Peyer's patch (tissue), 4 donors: Measurements from ENCODE around the gene NOTCH3. TPM values are rescaled to one million over a fixed set of nuclear protein-coding genes. Genes with fewer than 3 reads are reported as not detected.

Source experiments
- DNase-seq, 3 donors: peaks; one replicate each; pipeline ENCODE4 v3.0.0-alpha.2; 2017 to 2019
- H3K27ac ChIP-seq, 4 donors: fragments of 200-600 bp; sonication (generic); one replicate each; pipeline ENCODE4 v1.5.1; 2016 to 2019
- H3K27me3 ChIP-seq, 2 donors: fragments of 200-600 bp; sonication (generic); one replicate each; pipeline ENCODE4 v1.5.1; 2019
- H3K36me3 ChIP-seq, 3 donors: fragments of 200-600 bp; sonication (generic); one replicate each; pipeline ENCODE4 v1.5.1; 2016 to 2019
- H3K4me1 ChIP-seq, 4 donors: fragments of 200-600 bp; sonication (generic); one replicate each; pipeline ENCODE4 v1.5.1; 2016 to 2019
- H3K4me3 ChIP-seq, 4 donors: fragments of 200-600 bp; sonication (generic); 1 replicate in 3 of 4; 2 replicates in 1 of 4; pipeline ENCODE4 v1.5.1; 2016 to 2019; ENCODE audit warnings: mild to moderate bottlenecking in 1 of 4
- H3K9me3 ChIP-seq, 4 donors: fragments of 200-600 bp; sonication (generic); one replicate each; pipeline ENCODE4 v1.5.1; 2016 to 2019; ENCODE audit warnings: mild to moderate bottlenecking in 1 of 4
- CTCF ChIP-seq, 6 experiments: fragments of 450-650 bp in 4 of 6; fragments of 200-600 bp in 2 of 6; sonication (generic) in 1 of 6; IDR thresholded peaks; one replicate each; pipeline ENCODE4 v1.5.1; 2017 to 2019; ENCODE audit warnings: antibody characterized with exemption in 6 of 6, mild to moderate bottlenecking in 3 of 6, moderate library complexity in 1 of 6
- POLR2A ChIP-seq, 2 donors: fragments of 450-650 bp; IDR thresholded peaks; one replicate each; pipeline ENCODE4 v1.5.1; 2017; ENCODE audit warnings: antibody characterized with exemption in 2 of 2, mild to moderate bottlenecking in 2 of 2, moderate library complexity in 2 of 2
- total RNA-seq, 4 donors: library from RNA; depleted of rRNA; stranded (reverse); fragments of >200 nt; gene quantifications; one replicate each; pipeline ENCODE4 v1.1.0, GENCODE V29; 2016

Gene NOTCH3
- total RNA-seq, 4 donors from 2014 or later = 2.6 to 16.5 (median 8.9) TPM

- Histone ChIP-seq H3K27ac (no peak overlapping the region), H3K36me3 (peaks cover 0 to 88% (median 0%) of the 10 kb centered on the region in 3 donors), H3K9me3 (no peaks in the 10 kb centered on the region), H3K4me1 (peaks cover 0 to 21% (median 8%) of the 10 kb centered on the region in 4 donors), H3K27me3 (no peaks in the 10 kb centered on the region), H3K4me3 (no peak overlapping the region)
- no peak for DNase-seq
- no peak for TF ChIP-seq CTCF (IDR thresholded peaks at IDR 0.05)
- TF ChIP-seq POLR2A (IDR thresholded peaks at IDR 0.05) = no peak
Measured at GRCh38 chr19:15244106-15244803, 43.5 kb upstream of the NOTCH3 start.

- TF ChIP-seq POLR2A (IDR thresholded peaks at IDR 0.05) (no peak), CTCF (IDR thresholded peaks at IDR 0.05) (no peak)
- Histone ChIP-seq H3K4me1 (peaks cover 0 to 14% (median 6%) of the 10 kb centered on the region in 4 donors), H3K36me3 (peaks cover 0 to 97% (median 0%) of the 10 kb centered on the region in 3 donors), H3K4me3 (no peak overlapping the region), H3K9me3 (no peaks in the 10 kb centered on the region), H3K27me3 (no peaks in the 10 kb centered on the region), H3K27ac (no peak overlapping the region)
- no peak for DNase-seq
Measured at GRCh38 chr19:15243236-15243957, 42.6 kb upstream of the NOTCH3 start.

DNA sequence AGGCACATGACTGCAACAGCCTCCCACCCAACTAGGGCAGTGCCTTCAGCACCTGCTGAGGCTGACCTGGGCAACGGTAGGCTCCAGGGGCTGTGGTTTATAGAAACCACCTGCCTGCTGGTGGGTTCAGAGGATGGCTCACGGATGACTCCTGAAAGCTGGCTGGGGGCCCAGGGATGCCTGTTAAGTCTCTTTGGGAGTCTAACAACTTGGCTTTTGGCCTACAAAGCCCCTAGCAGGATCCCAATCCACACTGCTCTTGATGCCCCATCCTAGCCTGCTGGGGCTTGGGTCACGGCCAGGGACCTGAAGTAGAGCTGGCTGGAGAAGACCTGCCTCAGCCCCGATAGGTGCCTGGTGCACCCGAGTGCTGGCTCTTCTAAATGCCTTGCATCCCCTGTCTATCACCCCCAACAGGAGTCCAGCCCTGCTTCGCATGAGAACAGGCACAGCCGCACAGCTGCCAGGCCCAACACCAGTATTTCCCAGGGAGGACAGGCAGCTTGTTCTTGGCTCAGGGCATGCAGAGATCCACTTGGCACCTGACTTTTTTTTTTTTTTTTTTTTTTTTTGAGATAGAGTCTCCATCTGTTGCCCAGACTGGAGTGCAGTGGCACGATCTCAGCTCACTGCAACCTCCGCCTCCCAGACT is 40.6 kb upstream of the NOTCH3 start:
- no peaks in the 10 kb centered on the region for H3K27me3 ChIP-seq
- DNase-seq = no peak
- H3K4me1 ChIP-seq = no peaks in the 10 kb centered on the region
- H3K36me3 ChIP-seq = peaks cover 0 to 99% (median 0%) of the 10 kb centered on the region in 3 donors
- H3K4me3 ChIP-seq = no peak overlapping the region
- no peaks in the 10 kb centered on the region for H3K9me3 ChIP-seq
- TF ChIP-seq POLR2A (IDR thresholded peaks at IDR 0.05) = no peak
- no peak for TF ChIP-seq CTCF (IDR thresholded peaks at IDR 0.05)
- H3K27ac ChIP-seq = no peak overlapping the region

DNA sequence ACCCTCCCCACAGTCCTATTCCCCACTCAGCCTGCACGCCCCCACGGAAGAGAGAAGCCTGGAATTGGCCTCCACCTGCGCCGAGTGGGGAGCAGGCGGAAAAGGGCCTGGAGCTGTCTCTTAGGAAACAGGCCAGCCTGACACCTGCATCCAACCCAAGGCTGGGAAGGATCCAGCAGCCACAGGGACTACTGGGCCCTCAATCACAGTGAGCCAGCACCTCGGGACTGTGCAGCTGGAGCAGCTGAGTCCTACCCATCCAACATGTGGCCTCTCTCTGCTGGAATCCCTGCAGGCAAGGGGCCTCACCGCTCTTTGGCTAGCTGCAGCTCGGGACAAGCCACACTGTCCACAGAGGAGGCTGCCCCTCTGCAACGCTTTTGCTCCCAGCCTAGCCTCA is 39.7 kb upstream of the NOTCH3 start:
- Histone ChIP-seq H3K4me3 (no peak overlapping the region), H3K9me3 (no peaks in the 10 kb centered on the region), H3K27me3 (no peaks in the 10 kb centered on the region), H3K27ac (no peak overlapping the region), H3K4me1 (no peaks in the 10 kb centered on the region), H3K36me3 (peaks cover 0 to 97% (median 0%) of the 10 kb centered on the region in 3 donors)
- no peak for TF ChIP-seq POLR2A (IDR thresholded peaks at IDR 0.05)
- TF ChIP-seq CTCF (IDR thresholded peaks at IDR 0.05) = no peak
- no peak for DNase-seq

DNA sequence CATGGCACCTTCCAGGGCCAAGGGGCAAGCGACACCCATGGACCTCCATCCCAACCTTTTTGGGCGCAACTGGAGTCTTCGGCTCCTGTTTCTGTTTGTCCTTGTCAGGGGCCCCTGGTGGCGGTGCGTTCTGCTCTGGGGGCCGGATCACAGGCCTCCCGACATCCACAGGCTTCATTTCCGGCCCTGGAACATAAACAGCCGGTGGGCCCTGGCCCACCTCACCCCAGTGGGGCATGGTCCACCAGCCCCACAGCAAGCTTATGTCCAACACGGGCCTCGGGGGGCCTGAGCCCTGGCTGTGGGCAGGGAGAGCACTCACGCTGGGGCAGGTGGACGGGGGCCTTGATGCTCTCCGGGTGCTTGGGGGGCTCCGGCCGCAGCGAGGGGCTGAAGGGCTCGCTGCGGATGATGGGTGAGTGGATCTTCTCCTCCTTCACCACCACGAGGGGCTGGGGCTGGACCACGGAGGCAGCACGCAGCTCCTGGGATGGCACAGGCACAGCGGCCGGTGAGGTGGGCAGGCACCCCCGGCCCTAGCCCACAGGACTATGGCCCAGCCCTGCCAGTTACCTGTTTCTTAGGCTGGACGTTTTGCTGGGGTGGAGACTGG is 38.6 kb upstream of the NOTCH3 start:
- DNase-seq = no peak
- Histone ChIP-seq H3K27me3 (no peaks in the 10 kb centered on the region), H3K36me3 (peaks cover 0 to 86% (median 0%) of the 10 kb centered on the region in 3 donors), H3K4me3 (no peak overlapping the region), H3K9me3 (no peaks in the 10 kb centered on the region), H3K4me1 (no peaks in the 10 kb centered on the region), H3K27ac (no peak overlapping the region)
- TF ChIP-seq POLR2A (IDR thresholded peaks at IDR 0.05) = no peak
- no peak for TF ChIP-seq CTCF (IDR thresholded peaks at IDR 0.05)
